HG03039 (cell line): ENCODE measurements around the gene RBM26.
A peak's percentile ranks its signal among the peaks of the same experiment; 100 is the strongest.

Experiments
- ATAC-seq: cut with Tn5 transposase; IDR thresholded peaks from one replicate; pipeline ENCODE4 v1.9.1; 2021; ENCODE audit warnings: mild to moderate bottlenecking, moderate library complexity; ENCODE audit not compliant: unreplicated experiment

RBM26 gene

GRCh38 chr13:79423801-79424642 is 18.0 kb upstream of the RBM26 start:
- ATAC-seq: no peak

- no peak for ATAC-seq
Observed at GRCh38 chr13:79423340-79423739, 17.3 kb upstream of the RBM26 start.

GRCh38 chr13:79419365-79419764 is 13.3 kb upstream of the RBM26 start:
- ATAC-seq: no peak

GRCh38 chr13:79417741-79418140 is 11.7 kb upstream of the RBM26 start:
- ATAC-seq: no peak

GRCh38 chr13:79413521-79413920 is 7.5 kb upstream of the RBM26 start:
- no peak for ATAC-seq

GRCh38 chr13:79409828-79410227 is 3.8 kb upstream of the RBM26 start:
- ATAC-seq: no peak

- no peak for ATAC-seq
Observed at GRCh38 chr13:79407349-79407979, 1.4 kb upstream of the RBM26 start.

- ATAC-seq: peak; percentile 14
Observed at GRCh38 chr13:79406597-79406908, 498 bp upstream of the RBM26 start.

- peak; percentile 34 for ATAC-seq
Observed at GRCh38 chr13:79405501-79405830, 589 bp downstream of the RBM26 start.

- ATAC-seq: no peak
Observed at GRCh38 chr13:79404985-79405384, 1.1 kb downstream of the RBM26 start.

GRCh38 chr13:79404361-79404760 is 1.7 kb downstream of the RBM26 start:
- ATAC-seq: no peak

GRCh38 chr13:79403113-79403512 is 2.9 kb downstream of the RBM26 start:
- ATAC-seq: no peak

GRCh38 chr13:79402679-79403078 is 3.4 kb downstream of the RBM26 start:
- no peak for ATAC-seq

- ATAC-seq: no peak
Observed at GRCh38 chr13:79402074-79402635, 3.9 kb downstream of the RBM26 start.

GRCh38 chr13:79401259-79402070 is 4.6 kb downstream of the RBM26 start:
- ATAC-seq: peak; percentile 38

GRCh38 chr13:79398915-79399314 is 7.1 kb downstream of the RBM26 start:
- no peak for ATAC-seq

GRCh38 chr13:79398127-79398526 is 7.9 kb downstream of the RBM26 start:
- ATAC-seq: no peak

GRCh38 chr13:79395881-79396280 is 10.2 kb downstream of the RBM26 start:
- no peak for ATAC-seq

GRCh38 chr13:79393564-79394249 is 12.3 kb downstream of the RBM26 start:
- peak; percentile 65 for ATAC-seq

GRCh38 chr13:79392882-79393563 is 13.0 kb downstream of the RBM26 start:
- ATAC-seq: peak; percentile 60
